HEK293 (cell line): ENCODE results near the gene MYOF.
A peak's percentile ranks its signal among the peaks of the same experiment; 100 is the strongest.

Experiments used
- CTCF ChIA-PET: fragments of 350-600 bp; formaldehyde crosslinking; extraction: SDS; loops from one replicate; lab custom pipeline; 2021; ENCODE audit warnings: antibody characterized with exemption; lab: Yijun Ruan, JAX
- POLR2A ChIA-PET: fragments of 300-600 bp; formaldehyde crosslinking; extraction: SDS; loops from one replicate; lab custom pipeline; 2020; ENCODE audit warnings: antibody characterized with exemption, inconsistent platforms; lab: Yijun Ruan, JAX
- H3K27ac ChIP-seq: fragments of 200-500 bp; sonication (Bioruptor generic); 2 replicates; pipeline ENCODE4 v1.5.1; 2014; ENCODE audit warnings: low read depth, low read length, control low read depth, inconsistent platforms; ENCODE audit errors: extremely low read depth
- H3K36me3 ChIP-seq, 2 experiments: fragments of 200-500 bp in 1 of 2; sonication (Bioruptor generic) in 1 of 2; 1 replicate in 1 of 2; 2 replicates in 1 of 2; pipeline ENCODE4 v1.5.1; 2014 to 2017; ENCODE audit warnings: inconsistent platforms in 2 of 2, low read length in 2 of 2; ENCODE audit not compliant: control insufficient read depth in 2 of 2, insufficient read depth in 1 of 2
- H3K4me1 ChIP-seq: fragments of 200-500 bp; sonication (Bioruptor generic); 2 replicates; pipeline ENCODE4 v1.5.1; 2014; ENCODE audit warnings: mild to moderate bottlenecking, low read length, inconsistent platforms; ENCODE audit not compliant: control insufficient read depth, insufficient read depth
- H3K4me3 ChIP-seq: 2 replicates; pipeline ENCODE4 v1.5.1; 2011; ENCODE audit warnings: low read depth, mild to moderate bottlenecking, control low read depth, low read length, moderate library complexity
- H3K9me3 ChIP-seq: fragments of 200-500 bp; sonication (Bioruptor generic); 2 replicates; pipeline ENCODE4 v1.5.1; 2014; ENCODE audit warnings: low read depth, low read length, inconsistent platforms; ENCODE audit not compliant: control insufficient read depth, insufficient read depth
- BCL11B ChIP-seq: fragments of 450-650 bp; formaldehyde crosslinking; IDR thresholded peaks from 2 replicates; pipeline ENCODE4 v1.5.1; 2016; ENCODE audit warnings: low read depth, missing biosample characterization, missing genetic modification characterization
- PRDM1 ChIP-seq: fragments of 450-650 bp; formaldehyde crosslinking; IDR thresholded peaks from 2 replicates; pipeline ENCODE4; 2016; ENCODE audit warnings: missing biosample characterization, missing genetic modification characterization
- ZFP3 ChIP-seq: fragments of 450-650 bp; formaldehyde crosslinking; IDR thresholded peaks from 2 replicates; pipeline ENCODE4 v1.5.1; 2016; ENCODE audit warnings: low read depth, missing biosample characterization, missing genetic modification characterization
- ZFP69B ChIP-seq: fragments of 450-650 bp; formaldehyde crosslinking; IDR thresholded peaks from 2 replicates; pipeline ENCODE4 v1.5.1; 2016; ENCODE audit warnings: missing biosample characterization, missing genetic modification characterization
- ZNF121 ChIP-seq: fragments of 450-650 bp; formaldehyde crosslinking; IDR thresholded peaks from 2 replicates; pipeline ENCODE4 v1.5.1; 2016; ENCODE audit warnings: missing biosample characterization, missing genetic modification characterization
- ZNF132 ChIP-seq: fragments of 450-650 bp; formaldehyde crosslinking; IDR thresholded peaks from 2 replicates; pipeline ENCODE4 v1.5.1; 2017; ENCODE audit warnings: missing biosample characterization, missing genetic modification characterization, borderline replicate concordance
- ZNF175 ChIP-seq: fragments of 450-650 bp; formaldehyde crosslinking; IDR thresholded peaks from 2 replicates; pipeline ENCODE4 v1.5.1; 2016; ENCODE audit warnings: missing biosample characterization, missing genetic modification characterization
- ZNF274 ChIP-seq, 2 experiments: fragments of 200-500 bp in 1 of 2; fragments of 450-650 bp in 1 of 2; sonication (Bioruptor generic) in 1 of 2; formaldehyde crosslinking in 1 of 2; IDR thresholded peaks; 2 replicates each; pipeline versions ENCODE4 v1.5.1 to v1.6.1; 2014 to 2016; ENCODE audit warnings: borderline replicate concordance in 1 of 2, inconsistent platforms in 1 of 2, low read length in 1 of 2, missing biosample characterization in 1 of 2, missing genetic modification characterization in 1 of 2
- ZNF558 ChIP-seq: fragments of 450-650 bp; formaldehyde crosslinking; IDR thresholded peaks from 2 replicates; pipeline ENCODE4 v1.5.1; 2016; ENCODE audit warnings: missing biosample characterization, missing genetic modification characterization
- ZNF561 ChIP-seq: fragments of 450-650 bp; IDR thresholded peaks from 2 replicates; pipeline ENCODE4 v1.5.1; 2018; ENCODE audit warnings: missing biosample characterization, missing genetic modification characterization, borderline replicate concordance
- ZNF571 ChIP-seq: fragments of 450-650 bp; formaldehyde crosslinking; IDR thresholded peaks from 2 replicates; pipeline ENCODE4 v1.5.0; 2017; ENCODE audit warnings: missing biosample characterization, missing genetic modification characterization
- ZNF623 ChIP-seq: fragments of 450-650 bp; formaldehyde crosslinking; IDR thresholded peaks from 2 replicates; pipeline ENCODE4 v1.5.1; 2016; ENCODE audit warnings: missing biosample characterization, missing genetic modification characterization
- ZNF776 ChIP-seq: fragments of 450-650 bp; formaldehyde crosslinking; IDR thresholded peaks from 2 replicates; pipeline ENCODE4 v1.5.0; 2017; ENCODE audit warnings: missing biosample characterization, missing genetic modification characterization, borderline replicate concordance
- TF ChIP-seq, protein P1 (sequence below): fragments of 450-650 bp; formaldehyde crosslinking; IDR thresholded peaks from 2 replicates; pipeline ENCODE4; 2016; ENCODE audit warnings: missing biosample characterization, missing genetic modification characterization
- TF ChIP-seq, protein P2 (sequence below): fragments of 450-650 bp; formaldehyde crosslinking; IDR thresholded peaks from 2 replicates; pipeline ENCODE4 v1.5.1; 2016; ENCODE audit warnings: missing biosample characterization, missing genetic modification characterization
- TF ChIP-seq, protein P3 (sequence below): fragments of 450-650 bp; formaldehyde crosslinking; IDR thresholded peaks from 2 replicates; pipeline ENCODE4 v1.5.1; 2017; ENCODE audit warnings: missing biosample characterization, missing genetic modification characterization
- TF ChIP-seq, protein P4 (sequence below): fragments of 450-650 bp; formaldehyde crosslinking; IDR thresholded peaks from 2 replicates; pipeline ENCODE4 v1.5.1; 2016; ENCODE audit warnings: missing biosample characterization, missing genetic modification characterization, low read depth

MYOF gene

DNA sequence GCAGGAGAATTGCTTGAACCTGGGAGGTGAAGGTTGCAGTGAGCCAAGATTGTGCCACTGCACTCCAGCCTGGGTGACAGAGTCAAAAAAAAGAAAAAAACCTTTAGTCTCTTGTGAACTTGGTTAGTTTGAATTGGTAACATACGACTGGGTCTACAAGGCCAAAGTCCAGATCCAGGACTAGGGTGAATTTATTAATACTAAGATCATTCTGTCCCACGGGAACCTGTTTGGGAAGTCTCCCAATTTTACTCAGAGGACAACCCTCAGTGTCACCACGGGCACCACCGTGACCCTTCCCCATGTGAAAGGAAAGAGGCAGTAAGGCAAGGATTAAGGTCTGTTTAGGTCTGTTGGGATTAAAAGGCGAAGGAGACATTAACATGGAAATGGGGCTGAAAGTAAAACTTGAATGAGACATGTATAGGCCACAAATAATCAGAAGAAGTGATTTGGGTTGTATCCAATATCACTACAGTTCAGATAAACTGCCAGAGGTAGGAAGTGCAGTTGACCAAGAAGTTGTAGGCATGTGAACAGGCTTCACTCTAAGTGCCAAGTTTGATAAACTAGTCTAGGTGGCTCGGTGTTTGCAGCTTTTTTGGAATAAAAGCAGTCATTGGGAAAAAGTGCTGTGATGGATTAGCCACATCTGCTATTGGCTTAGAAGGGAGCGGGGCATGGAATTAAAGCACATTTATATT, 30.7 kb downstream of the MYOF start:
- TF ChIP-seq, protein P1, sequence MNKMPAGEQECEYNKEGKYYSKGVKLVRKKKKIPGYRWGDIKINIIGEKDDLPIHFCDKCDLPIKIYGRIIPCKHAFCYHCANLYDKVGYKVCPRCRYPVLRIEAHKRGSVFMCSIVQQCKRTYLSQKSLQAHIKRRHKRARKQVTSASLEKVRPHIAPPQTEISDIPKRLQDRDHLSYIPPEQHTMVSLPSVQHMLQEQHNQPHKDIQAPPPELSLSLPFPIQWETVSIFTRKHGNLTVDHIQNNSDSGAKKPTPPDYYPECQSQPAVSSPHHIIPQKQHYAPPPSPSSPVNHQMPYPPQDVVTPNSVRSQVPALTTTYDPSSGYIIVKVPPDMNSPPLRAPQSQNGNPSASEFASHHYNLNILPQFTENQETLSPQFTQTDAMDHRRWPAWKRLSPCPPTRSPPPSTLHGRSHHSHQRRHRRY (tag by site-specific recombination): no peak
- no peak for TF ChIP-seq ZNF776
- TF ChIP-seq ZFP69B (tag by site-specific recombination): no peak
- TF ChIP-seq, protein P2, sequence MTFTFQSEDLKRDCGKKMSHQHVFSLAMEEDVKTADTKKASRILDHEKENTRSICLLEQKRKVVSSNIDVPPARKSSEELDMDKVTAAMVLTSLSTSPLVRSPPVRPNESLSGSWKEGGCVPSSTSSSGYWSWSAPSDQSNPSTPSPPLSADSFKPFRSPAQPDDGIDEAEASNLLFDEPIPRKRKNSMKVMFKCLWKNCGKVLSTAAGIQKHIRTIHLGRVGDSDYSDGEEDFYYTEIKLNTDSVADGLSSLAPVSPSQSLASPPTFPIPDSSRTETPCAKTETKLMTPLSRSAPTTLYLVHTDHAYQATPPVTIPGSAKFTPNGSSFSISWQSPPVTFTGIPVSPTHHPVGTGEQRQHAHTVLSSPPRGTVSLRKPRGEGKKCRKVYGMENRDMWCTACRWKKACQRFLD (tag by site-specific recombination): no peak
- TF ChIP-seq ZNF132 (tag by site-specific recombination): no peak
- TF ChIP-seq, protein P3, sequence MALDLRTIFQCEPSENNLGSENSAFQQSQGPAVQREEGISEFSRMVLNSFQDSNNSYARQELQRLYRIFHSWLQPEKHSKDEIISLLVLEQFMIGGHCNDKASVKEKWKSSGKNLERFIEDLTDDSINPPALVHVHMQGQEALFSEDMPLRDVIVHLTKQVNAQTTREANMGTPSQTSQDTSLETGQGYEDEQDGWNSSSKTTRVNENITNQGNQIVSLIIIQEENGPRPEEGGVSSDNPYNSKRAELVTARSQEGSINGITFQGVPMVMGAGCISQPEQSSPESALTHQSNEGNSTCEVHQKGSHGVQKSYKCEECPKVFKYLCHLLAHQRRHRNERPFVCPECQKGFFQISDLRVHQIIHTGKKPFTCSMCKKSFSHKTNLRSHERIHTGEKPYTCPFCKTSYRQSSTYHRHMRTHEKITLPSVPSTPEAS (tag by site-specific recombination): no peak
- no peak for TF ChIP-seq ZNF558
- no peak for TF ChIP-seq ZNF571 (tag by site-specific recombination)
- TF ChIP-seq ZFP3 (tag by site-specific recombination): no peak
- TF ChIP-seq ZNF121 (tag by site-specific recombination): no peak
- no peak for TF ChIP-seq BCL11B (tag by site-specific recombination)
- TF ChIP-seq PRDM1 (tag by site-specific recombination): no peak
- no peak for TF ChIP-seq ZNF274 (IDR thresholded peaks at IDR 0.05; ENCODE audit: low read length)
- TF ChIP-seq ZNF274 (tag by site-specific recombination; IDR thresholded peaks at IDR 0.05; ENCODE audit: borderline replicate concordance): no peak
- TF ChIP-seq, all 188 proteins: peak for 0
- no peak overlapping the region for H3K4me3 ChIP-seq
- POLR2A ChIA-PET: no interaction called here
- no peak overlapping the region for H3K27ac ChIP-seq
- CTCF ChIA-PET: no interaction called here
- no peaks in the 10 kb centered on the region for H3K4me1 ChIP-seq
- H3K9me3 ChIP-seq: no peaks in the 10 kb centered on the region
- no peaks in the 10 kb centered on the region for H3K36me3 ChIP-seq

DNA sequence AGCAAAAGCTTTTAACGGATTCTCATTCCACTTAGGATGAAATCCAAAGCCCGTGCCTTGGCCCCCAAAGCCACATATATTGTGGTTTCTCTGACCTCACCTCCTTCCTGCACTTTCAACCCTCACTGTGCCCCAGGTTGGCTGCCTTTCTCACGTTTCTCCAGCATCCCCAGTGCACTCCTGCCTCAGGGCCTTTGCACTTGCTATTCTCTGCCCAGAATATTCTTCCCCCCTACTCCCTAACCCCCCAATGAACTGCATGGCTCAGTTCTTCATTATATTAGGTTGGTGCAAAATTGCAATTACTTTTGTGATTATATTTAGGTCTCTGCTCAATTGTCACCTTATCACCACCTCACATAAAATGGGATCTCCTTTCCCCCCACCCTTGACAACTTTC, 34.2 kb downstream of the MYOF start:
- Histone ChIP-seq H3K4me3 (no peak overlapping the region), H3K27ac (no peak overlapping the region), H3K9me3 (no peaks in the 10 kb centered on the region), H3K4me1 (peaks cover 2% of the 10 kb centered on the region; the same call in 1 of the 2 replicates), H3K36me3 (no peaks in the 10 kb centered on the region)
- no peak for TF ChIP-seq ZNF175
- TF ChIP-seq ZNF561: no peak
- TF ChIP-seq, protein P4, sequence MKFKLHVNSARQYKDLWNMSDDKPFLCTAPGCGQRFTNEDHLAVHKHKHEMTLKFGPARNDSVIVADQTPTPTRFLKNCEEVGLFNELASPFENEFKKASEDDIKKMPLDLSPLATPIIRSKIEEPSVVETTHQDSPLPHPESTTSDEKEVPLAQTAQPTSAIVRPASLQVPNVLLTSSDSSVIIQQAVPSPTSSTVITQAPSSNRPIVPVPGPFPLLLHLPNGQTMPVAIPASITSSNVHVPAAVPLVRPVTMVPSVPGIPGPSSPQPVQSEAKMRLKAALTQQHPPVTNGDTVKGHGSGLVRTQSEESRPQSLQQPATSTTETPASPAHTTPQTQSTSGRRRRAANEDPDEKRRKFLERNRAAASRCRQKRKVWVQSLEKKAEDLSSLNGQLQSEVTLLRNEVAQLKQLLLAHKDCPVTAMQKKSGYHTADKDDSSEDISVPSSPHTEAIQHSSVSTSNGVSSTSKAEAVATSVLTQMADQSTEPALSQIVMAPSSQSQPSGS (tag by site-specific recombination): no peak
- peak; percentile 96 for TF ChIP-seq ZNF623
- POLR2A ChIA-PET: no interaction called here
- CTCF ChIA-PET: interaction anchor here (0.7 kb wide), 2 partner anchors 11 to 72 kb away, joined by 4 to 5 read pairs; no protein-coding TSS in a partner anchor
